ENCODE measurements around the gene TOP3A.

Gene TOP3A

GRCh38 chr17:18252160-18252559, 62.6 kb downstream of the TOP3A start:
- Histone ChIP-seq H3K27ac (ENCODE audit: low read depth, low read length) (no peak overlapping the region), H3K4me1 (ENCODE audit: control insufficient read depth, insufficient read depth, low read length) (peaks cover 4% of the 10 kb centered on the region; the same call in 1 of the 2 replicates), H3K27me3 (ENCODE audit: control insufficient read depth, insufficient read depth, low read length) (no peaks in the 10 kb centered on the region), H3K9ac (ENCODE audit: low read depth, low read length) (no peak overlapping the region), H3K4me3 (ENCODE audit: low read depth, low read length) (no peak overlapping the region), H3K9me3 (ENCODE audit: control insufficient read depth, insufficient read depth, low read length) (no peaks in the 10 kb centered on the region), H3K36me3 (ENCODE audit: control insufficient read depth, insufficient read depth, low read length) (peaks cover 89% of the 10 kb centered on the region)

GRCh38 chr17:18251204-18251603, 63.6 kb downstream of the TOP3A start:
- H3K27me3 ChIP-seq (ENCODE audit: control insufficient read depth, insufficient read depth, low read length), result no peaks in the 10 kb centered on the region
- no peak overlapping the region for H3K27ac ChIP-seq (ENCODE audit: low read depth, low read length)
- no peak overlapping the region for H3K9ac ChIP-seq (ENCODE audit: low read depth, low read length)
- H3K4me1 ChIP-seq (ENCODE audit: control insufficient read depth, insufficient read depth, low read length), result peaks cover 6% of the 10 kb centered on the region; the same call in 1 of the 2 replicates
- no peak overlapping the region for H3K4me3 ChIP-seq (ENCODE audit: low read depth, low read length)
- no peaks in the 10 kb centered on the region for H3K9me3 ChIP-seq (ENCODE audit: control insufficient read depth, insufficient read depth, low read length)
- peaks cover 86% of the 10 kb centered on the region for H3K36me3 ChIP-seq (ENCODE audit: control insufficient read depth, insufficient read depth, low read length)

- Histone ChIP-seq H3K27me3 (ENCODE audit: control insufficient read depth, insufficient read depth, low read length) (no peaks in the 10 kb centered on the region), H3K9me3 (ENCODE audit: control insufficient read depth, insufficient read depth, low read length) (no peaks in the 10 kb centered on the region), H3K4me1 (ENCODE audit: control insufficient read depth, insufficient read depth, low read length) (peaks cover 8% of the 10 kb centered on the region; the same call in 1 of the 2 replicates), H3K27ac (ENCODE audit: low read depth, low read length) (no peak overlapping the region), H3K9ac (ENCODE audit: low read depth, low read length) (no peak overlapping the region), H3K4me3 (ENCODE audit: low read depth, low read length) (no peak overlapping the region), H3K36me3 (ENCODE audit: control insufficient read depth, insufficient read depth, low read length) (peaks cover 86% of the 10 kb centered on the region)
Measured at GRCh38 chr17:18250708-18251107, 64.1 kb downstream of the TOP3A start.

GRCh38 chr17:18250259-18250658, 64.5 kb downstream of the TOP3A start:
- H3K27ac ChIP-seq (ENCODE audit: low read depth, low read length), result no peak overlapping the region
- peaks cover 8% of the 10 kb centered on the region; the same call in 1 of the 2 replicates for H3K4me1 ChIP-seq (ENCODE audit: control insufficient read depth, insufficient read depth, low read length)
- no peaks in the 10 kb centered on the region for H3K27me3 ChIP-seq (ENCODE audit: control insufficient read depth, insufficient read depth, low read length)
- H3K36me3 ChIP-seq (ENCODE audit: control insufficient read depth, insufficient read depth, low read length), result peaks cover 86% of the 10 kb centered on the region
- H3K4me3 ChIP-seq (ENCODE audit: low read depth, low read length), result no peak overlapping the region
- no peak overlapping the region for H3K9ac ChIP-seq (ENCODE audit: low read depth, low read length)
- no peaks in the 10 kb centered on the region for H3K9me3 ChIP-seq (ENCODE audit: control insufficient read depth, insufficient read depth, low read length)

- Histone ChIP-seq H3K27ac (ENCODE audit: low read depth, low read length) (no peak overlapping the region), H3K27me3 (ENCODE audit: control insufficient read depth, insufficient read depth, low read length) (no peaks in the 10 kb centered on the region), H3K4me3 (ENCODE audit: low read depth, low read length) (no peak overlapping the region), H3K9ac (ENCODE audit: low read depth, low read length) (no peak overlapping the region), H3K36me3 (ENCODE audit: control insufficient read depth, insufficient read depth, low read length) (peaks cover 81% of the 10 kb centered on the region), H3K9me3 (ENCODE audit: control insufficient read depth, insufficient read depth, low read length) (no peaks in the 10 kb centered on the region), H3K4me1 (ENCODE audit: control insufficient read depth, insufficient read depth, low read length) (peaks cover 8% of the 10 kb centered on the region; the same call in 1 of the 2 replicates)
Measured at GRCh38 chr17:18248811-18249210, 66.0 kb downstream of the TOP3A start.

- no peaks in the 10 kb centered on the region for H3K27me3 ChIP-seq (ENCODE audit: control insufficient read depth, insufficient read depth, low read length)
- peaks cover 8% of the 10 kb centered on the region; the same call in 1 of the 2 replicates for H3K4me1 ChIP-seq (ENCODE audit: control insufficient read depth, insufficient read depth, low read length)
- H3K36me3 ChIP-seq (ENCODE audit: control insufficient read depth, insufficient read depth, low read length), result peaks cover 81% of the 10 kb centered on the region
- no peak overlapping the region for H3K4me3 ChIP-seq (ENCODE audit: low read depth, low read length)
- no peaks in the 10 kb centered on the region for H3K9me3 ChIP-seq (ENCODE audit: control insufficient read depth, insufficient read depth, low read length)
- H3K9ac ChIP-seq (ENCODE audit: low read depth, low read length), result no peak overlapping the region
- no peak overlapping the region for H3K27ac ChIP-seq (ENCODE audit: low read depth, low read length)
Measured at GRCh38 chr17:18248300-18248731, 66.5 kb downstream of the TOP3A start.

- no peaks in the 10 kb centered on the region for H3K9me3 ChIP-seq (ENCODE audit: control insufficient read depth, insufficient read depth, low read length)
- peaks cover 79% of the 10 kb centered on the region for H3K36me3 ChIP-seq (ENCODE audit: control insufficient read depth, insufficient read depth, low read length)
- H3K27ac ChIP-seq (ENCODE audit: low read depth, low read length), result no peak overlapping the region
- H3K4me3 ChIP-seq (ENCODE audit: low read depth, low read length), result no peak overlapping the region
- no peaks in the 10 kb centered on the region for H3K27me3 ChIP-seq (ENCODE audit: control insufficient read depth, insufficient read depth, low read length)
- peaks cover 8% of the 10 kb centered on the region; the same call in 1 of the 2 replicates for H3K4me1 ChIP-seq (ENCODE audit: control insufficient read depth, insufficient read depth, low read length)
- no peak overlapping the region for H3K9ac ChIP-seq (ENCODE audit: low read depth, low read length)
Measured at GRCh38 chr17:18247613-18248001, 67.2 kb downstream of the TOP3A start.

- H3K36me3 ChIP-seq (ENCODE audit: control insufficient read depth, insufficient read depth, low read length), result peaks cover 79% of the 10 kb centered on the region
Measured at GRCh38 chr17:18246880-18247612, 67.7 kb downstream of the TOP3A start.

GRCh38 chr17:18246109-18246725, 68.6 kb downstream of the TOP3A start:
- Histone ChIP-seq H3K36me3 (ENCODE audit: control insufficient read depth, insufficient read depth, low read length) (peaks cover 79% of the 10 kb centered on the region), H3K9ac (ENCODE audit: low read depth, low read length) (no peak overlapping the region), H3K27me3 (ENCODE audit: control insufficient read depth, insufficient read depth, low read length) (no peaks in the 10 kb centered on the region), H3K9me3 (ENCODE audit: control insufficient read depth, insufficient read depth, low read length) (no peaks in the 10 kb centered on the region), H3K4me1 (ENCODE audit: control insufficient read depth, insufficient read depth, low read length) (peaks cover 8% of the 10 kb centered on the region; the same call in 1 of the 2 replicates), H3K4me3 (ENCODE audit: low read depth, low read length) (peak overlapping the region; percentile 43), H3K27ac (ENCODE audit: low read depth, low read length) (peak overlapping the region; percentile 5)

More at GRCh38 chr17:18246880-18247612, 67.7 kb downstream of the TOP3A start:
- Histone ChIP-seq H3K27me3 (ENCODE audit: control insufficient read depth, insufficient read depth, low read length) (no peaks in the 10 kb centered on the region), H3K9ac (ENCODE audit: low read depth, low read length) (peak overlapping the region; percentile 77), H3K4me3 (ENCODE audit: low read depth, low read length) (peak overlapping the region; percentile 72), H3K27ac (ENCODE audit: low read depth, low read length) (peak overlapping the region; percentile 94), H3K9me3 (ENCODE audit: control insufficient read depth, insufficient read depth, low read length) (no peaks in the 10 kb centered on the region), H3K4me1 (ENCODE audit: control insufficient read depth, insufficient read depth, low read length) (peaks cover 8% of the 10 kb centered on the region; the same call in 1 of the 2 replicates)

GRCh38 chr17:18245038-18245776, 69.6 kb downstream of the TOP3A start:
- no peak overlapping the region for H3K4me3 ChIP-seq (ENCODE audit: low read depth, low read length)

More at GRCh38 chr17:18245038-18245776, 69.6 kb downstream of the TOP3A start:
- peaks cover 8% of the 10 kb centered on the region; the same call in 1 of the 2 replicates for H3K4me1 ChIP-seq (ENCODE audit: control insufficient read depth, insufficient read depth, low read length)
- no peaks in the 10 kb centered on the region for H3K27me3 ChIP-seq (ENCODE audit: control insufficient read depth, insufficient read depth, low read length)
- H3K27ac ChIP-seq (ENCODE audit: low read depth, low read length), result no peak overlapping the region
- H3K9me3 ChIP-seq (ENCODE audit: control insufficient read depth, insufficient read depth, low read length), result no peaks in the 10 kb centered on the region
- no peak overlapping the region for H3K9ac ChIP-seq (ENCODE audit: low read depth, low read length)
- H3K36me3 ChIP-seq (ENCODE audit: control insufficient read depth, insufficient read depth, low read length), result peaks cover 79% of the 10 kb centered on the region
